Rectal smooth muscle tissue (tissue), 1 donor: ENCODE measurements around the gene RGS2.
A peak's percentile ranks its signal among the peaks of the same experiment; 100 is the strongest.

ENCODE experiments used
- H3K27ac ChIP-seq: one replicate; pipeline ENCODE4 v1.7.0; 2013; ENCODE audit warnings: low read depth, low read length, inconsistent platforms
- H3K27me3 ChIP-seq: one replicate; pipeline ENCODE4 v1.7.0; 2013; ENCODE audit warnings: low read length; ENCODE audit not compliant: control insufficient read depth, insufficient read depth
- H3K36me3 ChIP-seq: one replicate; pipeline ENCODE4 v1.7.0; 2013; ENCODE audit warnings: low read length; ENCODE audit not compliant: control insufficient read depth, insufficient read depth
- H3K4me1 ChIP-seq: one replicate; pipeline ENCODE4 v1.7.0; 2013; ENCODE audit warnings: low read length; ENCODE audit not compliant: control insufficient read depth, insufficient read depth
- H3K4me3 ChIP-seq: one replicate; pipeline ENCODE4 v1.7.0; 2013; ENCODE audit warnings: low read length
- H3K9ac ChIP-seq: one replicate; pipeline ENCODE4 v1.7.0; 2013; ENCODE audit warnings: low read length

Gene RGS2

DNA sequence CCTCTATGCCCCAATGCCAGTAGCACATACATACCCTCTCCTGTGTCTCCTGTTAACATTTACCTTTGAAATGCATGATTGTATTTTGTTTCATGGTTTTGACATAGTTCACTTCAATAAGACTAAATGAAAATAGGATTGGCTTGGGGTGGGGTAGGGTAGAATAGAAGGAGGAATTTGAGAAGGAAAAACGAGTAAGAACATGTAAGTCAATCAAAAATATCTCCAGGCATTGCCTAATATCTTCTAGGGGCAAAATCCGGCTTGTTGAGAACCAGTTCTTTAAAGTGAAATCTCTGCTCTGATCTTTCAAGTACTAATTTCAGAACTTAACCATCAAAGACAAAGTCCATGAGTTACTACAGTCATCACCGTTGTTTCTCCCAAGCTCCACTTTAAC is 31.8 kb upstream of the RGS2 start:
- Histone ChIP-seq H3K4me3 (no peak overlapping the region), H3K4me1 (no peaks in the 10 kb centered on the region)

GRCh38 chr1:192783791-192784190 is 25.0 kb upstream of the RGS2 start:
- Histone ChIP-seq H3K27me3 (no peaks in the 10 kb centered on the region), H3K4me3 (no peak overlapping the region), H3K9ac (no peak overlapping the region), H3K4me1 (no peaks in the 10 kb centered on the region), H3K36me3 (no peaks in the 10 kb centered on the region), H3K27ac (no peak overlapping the region)

More for the DNA sequence above, 31.8 kb upstream of the RGS2 start:
- no peak overlapping the region for H3K27ac ChIP-seq
- H3K36me3 ChIP-seq = no peaks in the 10 kb centered on the region
- H3K9ac ChIP-seq = no peak overlapping the region
- H3K27me3 ChIP-seq = no peaks in the 10 kb centered on the region

DNA sequence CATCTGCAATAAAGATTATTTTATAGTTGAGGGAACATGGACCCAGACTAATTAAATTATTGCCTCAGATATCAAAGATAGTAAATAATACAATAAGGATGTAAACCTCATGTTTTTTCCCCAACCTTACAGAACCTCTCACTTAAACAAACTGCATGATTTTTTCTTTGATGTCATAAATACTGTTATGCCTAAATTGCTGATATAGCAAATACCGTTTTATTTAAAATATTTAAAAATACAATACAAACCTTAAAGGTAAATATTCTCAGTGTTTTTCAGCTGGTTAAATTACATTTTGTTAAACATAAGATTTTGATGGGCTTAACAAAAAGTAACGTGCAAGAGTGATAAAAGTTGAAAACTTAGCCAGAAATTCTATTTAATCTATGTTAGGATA is 24.4 kb upstream of the RGS2 start:
- Histone ChIP-seq H3K4me3 (no peak overlapping the region), H3K36me3 (no peaks in the 10 kb centered on the region), H3K27ac (no peak overlapping the region)

GRCh38 chr1:192786576-192786975 is 22.3 kb upstream of the RGS2 start:
- H3K27ac ChIP-seq = no peak overlapping the region
- no peak overlapping the region for H3K9ac ChIP-seq
- H3K4me1 ChIP-seq = no peaks in the 10 kb centered on the region
- H3K4me3 ChIP-seq = no peak overlapping the region
- H3K36me3 ChIP-seq = no peaks in the 10 kb centered on the region
- no peaks in the 10 kb centered on the region for H3K27me3 ChIP-seq

More for the DNA sequence above, 24.4 kb upstream of the RGS2 start:
- no peak overlapping the region for H3K9ac ChIP-seq
- H3K27me3 ChIP-seq = no peaks in the 10 kb centered on the region
- no peaks in the 10 kb centered on the region for H3K4me1 ChIP-seq

DNA sequence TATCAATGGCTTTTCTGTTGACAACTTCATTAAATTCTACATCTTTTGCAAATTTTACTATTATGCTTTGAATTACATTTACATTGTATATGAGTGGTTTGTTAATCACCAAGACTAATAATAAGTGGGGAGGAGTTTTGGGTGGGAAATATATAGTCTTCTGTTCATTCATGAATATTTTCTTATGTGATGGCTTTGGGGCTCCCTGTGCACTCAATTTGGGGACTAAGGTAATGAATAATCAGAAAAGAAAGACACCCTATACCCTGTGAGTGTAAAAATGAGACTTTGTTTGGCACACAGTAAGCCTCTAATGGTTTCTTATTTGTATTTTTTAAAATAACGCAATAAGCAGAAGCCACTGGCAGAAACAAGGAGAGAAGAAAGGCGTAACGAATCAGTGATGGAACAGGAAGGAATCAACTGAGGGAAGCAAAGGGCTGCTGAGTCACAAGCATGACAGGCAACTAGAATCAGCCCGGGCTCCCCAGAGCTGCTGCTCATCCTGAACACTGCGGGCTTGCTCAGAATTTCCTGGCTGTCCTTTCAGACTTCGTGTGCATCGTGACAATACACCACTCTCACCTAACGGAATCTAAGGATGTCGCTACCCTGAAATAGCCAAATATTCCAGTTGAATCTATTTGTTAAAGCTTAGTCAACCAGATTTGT is 20.8 kb upstream of the RGS2 start:
- H3K4me3 ChIP-seq = no peak overlapping the region
- peak overlapping the region; percentile 56 for H3K27ac ChIP-seq
- H3K9ac ChIP-seq = no peak overlapping the region
- no peaks in the 10 kb centered on the region for H3K4me1 ChIP-seq
- H3K27me3 ChIP-seq = no peaks in the 10 kb centered on the region
- H3K36me3 ChIP-seq = no peaks in the 10 kb centered on the region

DNA sequence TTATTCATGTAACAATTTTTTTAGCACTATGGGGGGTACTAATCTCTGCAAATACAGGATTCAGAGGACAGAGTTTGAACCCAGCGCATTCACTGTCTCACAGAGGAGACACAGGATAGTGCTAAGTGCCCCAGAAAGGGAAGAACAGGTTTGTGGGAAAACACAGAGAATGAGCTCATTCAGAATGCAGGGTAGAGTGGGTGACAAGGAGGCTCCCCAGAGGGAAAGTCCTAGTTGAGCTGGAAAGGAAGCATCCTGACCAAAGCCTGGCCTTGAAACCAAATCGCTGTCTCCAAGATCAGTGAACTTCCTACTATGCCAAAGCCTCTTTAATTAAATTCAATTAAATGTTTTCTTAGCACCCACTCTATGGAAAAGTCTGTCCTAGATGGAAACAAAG is 19.0 kb upstream of the RGS2 start:
- Histone ChIP-seq H3K27ac (no peak overlapping the region), H3K4me1 (peaks cover 7% of the 10 kb centered on the region), H3K36me3 (no peaks in the 10 kb centered on the region), H3K4me3 (no peak overlapping the region), H3K27me3 (no peaks in the 10 kb centered on the region), H3K9ac (no peak overlapping the region)

DNA sequence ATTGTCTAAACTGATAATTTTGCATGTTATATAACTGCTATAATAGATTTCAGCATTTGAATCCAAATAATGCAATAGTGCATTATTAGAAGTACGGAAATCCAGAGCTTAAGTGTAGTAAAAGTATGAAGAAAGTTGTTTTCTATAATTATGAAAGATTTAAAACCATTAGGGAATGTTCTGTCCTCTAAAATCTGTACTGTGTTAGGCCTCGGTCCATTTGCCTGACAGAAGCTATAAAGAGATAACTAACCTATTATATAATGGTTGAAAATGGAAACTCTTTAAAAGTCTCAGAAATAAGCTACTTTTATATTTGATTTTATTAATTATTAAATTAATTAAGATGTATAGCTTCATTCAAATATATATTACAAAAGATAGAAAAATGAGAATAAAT is 16.2 kb upstream of the RGS2 start:
- H3K36me3 ChIP-seq = no peaks in the 10 kb centered on the region
- peaks cover 7% of the 10 kb centered on the region for H3K4me1 ChIP-seq
- H3K27ac ChIP-seq = peak overlapping the region; percentile 11
- H3K9ac ChIP-seq = no peak overlapping the region
- H3K27me3 ChIP-seq = no peaks in the 10 kb centered on the region
- no peak overlapping the region for H3K4me3 ChIP-seq

- peaks cover 7% of the 10 kb centered on the region for H3K4me1 ChIP-seq
- H3K27me3 ChIP-seq = no peaks in the 10 kb centered on the region
- no peak overlapping the region for H3K9ac ChIP-seq
- H3K36me3 ChIP-seq = no peaks in the 10 kb centered on the region
- H3K27ac ChIP-seq = peak overlapping the region; percentile 58
- no peak overlapping the region for H3K4me3 ChIP-seq
Measured at GRCh38 chr1:192793983-192794767, 14.7 kb upstream of the RGS2 start.

DNA sequence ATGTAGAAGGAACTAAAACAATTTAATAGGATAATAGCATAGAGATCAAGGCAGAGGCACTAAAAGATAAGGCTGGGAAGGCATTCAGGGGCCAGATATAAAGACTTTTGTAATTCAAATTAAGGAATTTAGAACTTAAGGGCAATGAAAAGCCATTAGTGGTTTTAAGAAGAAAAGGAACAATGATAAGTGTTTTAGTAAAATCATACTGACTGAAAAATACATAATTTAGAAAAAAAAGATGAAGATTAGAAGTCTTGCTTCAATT is 14.1 kb upstream of the RGS2 start:
- Histone ChIP-seq H3K27me3 (no peaks in the 10 kb centered on the region), H3K4me1 (peaks cover 7% of the 10 kb centered on the region), H3K4me3 (no peak overlapping the region), H3K36me3 (no peaks in the 10 kb centered on the region), H3K9ac (no peak overlapping the region), H3K27ac (peak overlapping the region; percentile 58)

DNA sequence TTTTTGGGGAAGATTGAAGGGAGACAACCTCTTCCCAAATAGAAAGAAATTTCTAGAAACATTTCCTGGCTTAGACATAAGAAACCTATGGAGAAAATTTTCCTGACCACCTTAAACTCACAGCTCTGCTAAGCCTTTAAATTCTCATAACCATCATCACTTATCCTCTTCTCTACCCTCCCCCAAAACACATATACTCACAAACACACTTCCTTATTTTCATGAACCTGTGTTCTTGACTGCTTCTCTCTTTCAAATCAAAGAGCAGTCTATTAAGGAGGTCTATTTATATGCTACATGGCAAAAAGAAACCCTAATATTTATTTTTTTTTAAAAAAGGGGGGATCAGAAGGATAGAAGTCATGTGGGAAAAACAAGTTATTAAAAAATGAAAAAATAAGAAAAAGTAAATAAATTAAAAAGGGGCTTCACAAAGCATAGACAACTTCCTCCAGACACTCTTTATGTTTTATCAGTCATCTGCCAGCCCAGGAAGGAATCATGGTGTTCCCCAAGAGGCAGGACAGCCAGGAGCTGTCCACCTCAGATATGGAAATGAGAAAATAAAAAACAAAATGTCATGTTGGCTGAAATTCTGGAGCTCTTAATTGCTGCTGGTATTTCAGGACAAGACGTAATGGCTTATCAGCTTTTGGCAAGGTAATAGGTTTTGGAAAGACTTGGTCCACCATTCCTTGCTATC is 12.8 kb upstream of the RGS2 start:
- Histone ChIP-seq H3K27ac (no peak overlapping the region), H3K4me3 (no peak overlapping the region), H3K4me1 (peaks cover 15% of the 10 kb centered on the region), H3K9ac (no peak overlapping the region), H3K27me3 (no peaks in the 10 kb centered on the region), H3K36me3 (no peaks in the 10 kb centered on the region)

GRCh38 chr1:192797143-192797542 is 11.7 kb upstream of the RGS2 start:
- H3K27ac ChIP-seq = no peak overlapping the region
- H3K9ac ChIP-seq = no peak overlapping the region
- peaks cover 15% of the 10 kb centered on the region for H3K4me1 ChIP-seq
- H3K4me3 ChIP-seq = no peak overlapping the region
- no peaks in the 10 kb centered on the region for H3K27me3 ChIP-seq
- no peaks in the 10 kb centered on the region for H3K36me3 ChIP-seq

- Histone ChIP-seq H3K9ac (no peak overlapping the region), H3K27me3 (no peaks in the 10 kb centered on the region), H3K4me1 (peaks cover 15% of the 10 kb centered on the region), H3K36me3 (no peaks in the 10 kb centered on the region), H3K27ac (no peak overlapping the region), H3K4me3 (no peak overlapping the region)
Measured at GRCh38 chr1:192797891-192798290, 10.9 kb upstream of the RGS2 start.
